Omental fat pad (tissue), 4 donors: ENCODE data around the gene NAV2. TPM values are rescaled to one million over a fixed set of nuclear protein-coding genes. Genes with fewer than 3 reads are reported as not detected.

Experiments used
- ATAC-seq: fragments of 150-250 bp; one replicate; pipeline ENCODE4 v1.9.1; 2016; ENCODE audit warnings: mild to moderate bottlenecking, moderate library complexity; ENCODE audit not compliant: low FRiP score
- DNase-seq: peaks from one replicate; pipeline ENCODE4 v3.0.0-alpha.2; 2019; ENCODE audit warnings: low spot score
- total RNA-seq, 4 donors: library from RNA; depleted of rRNA; stranded (reverse); fragments of >200 nt; gene quantifications; one replicate each; pipeline ENCODE4 v1.1.0, GENCODE V29; 2016
- TF ChIP-seq, protein P1 (sequence below), 3 donors: fragments of 450-650 bp; IDR thresholded peaks; one replicate each; pipeline ENCODE4 v1.5.1; 2016 to 2017; ENCODE audit warnings: antibody characterized with exemption in 3 of 3, mild to moderate bottlenecking in 3 of 3, moderate library complexity in 2 of 3

NAV2 gene
- total RNA-seq, 4 donors from 2014 or later, result 6.3 to 41.6 (median 13.0) TPM

DNA sequence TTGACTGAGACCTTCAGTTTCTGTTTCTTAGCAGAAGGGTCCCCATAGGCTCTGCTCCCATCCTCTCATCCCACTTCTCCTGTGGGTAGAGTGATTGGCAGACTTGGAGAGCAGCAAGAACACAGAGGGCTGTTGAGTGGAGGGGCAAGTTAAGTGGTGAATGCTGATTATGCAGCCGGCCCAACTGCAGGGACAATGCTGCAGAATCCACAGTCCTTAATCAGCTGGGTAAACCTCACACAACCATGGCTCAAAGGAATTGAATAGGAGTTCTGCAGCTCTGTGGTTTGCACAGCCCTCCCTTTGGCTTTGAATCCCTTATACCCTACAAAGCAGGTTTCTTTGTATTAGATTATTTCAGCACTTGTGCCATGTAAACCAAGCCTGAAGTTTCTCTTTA, 161.1 kb downstream of the NAV2 start:
- no peak for DNase-seq
- TF ChIP-seq, protein P1, sequence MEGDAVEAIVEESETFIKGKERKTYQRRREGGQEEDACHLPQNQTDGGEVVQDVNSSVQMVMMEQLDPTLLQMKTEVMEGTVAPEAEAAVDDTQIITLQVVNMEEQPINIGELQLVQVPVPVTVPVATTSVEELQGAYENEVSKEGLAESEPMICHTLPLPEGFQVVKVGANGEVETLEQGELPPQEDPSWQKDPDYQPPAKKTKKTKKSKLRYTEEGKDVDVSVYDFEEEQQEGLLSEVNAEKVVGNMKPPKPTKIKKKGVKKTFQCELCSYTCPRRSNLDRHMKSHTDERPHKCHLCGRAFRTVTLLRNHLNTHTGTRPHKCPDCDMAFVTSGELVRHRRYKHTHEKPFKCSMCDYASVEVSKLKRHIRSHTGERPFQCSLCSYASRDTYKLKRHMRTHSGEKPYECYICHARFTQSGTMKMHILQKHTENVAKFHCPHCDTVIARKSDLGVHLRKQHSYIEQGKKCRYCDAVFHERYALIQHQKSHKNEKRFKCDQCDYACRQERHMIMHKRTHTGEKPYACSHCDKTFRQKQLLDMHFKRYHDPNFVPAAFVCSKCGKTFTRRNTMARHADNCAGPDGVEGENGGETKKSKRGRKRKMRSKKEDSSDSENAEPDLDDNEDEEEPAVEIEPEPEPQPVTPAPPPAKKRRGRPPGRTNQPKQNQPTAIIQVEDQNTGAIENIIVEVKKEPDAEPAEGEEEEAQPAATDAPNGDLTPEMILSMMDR (IDR thresholded peaks at IDR 0.05), result no peak
- ATAC-seq, result no peak

- DNase-seq (no peak), ATAC-seq (no peak)
- TF ChIP-seq, protein P1 (IDR thresholded peaks at IDR 0.05), result no peak
Observed at GRCh38 chr11:19874266-19874665, 161.6 kb downstream of the NAV2 start.

- TF ChIP-seq, protein P1 (IDR thresholded peaks at IDR 0.05), result no peak
- ATAC-seq, result no peak
- no peak for DNase-seq
Observed at GRCh38 chr11:19876750-19877149, 164.1 kb downstream of the NAV2 start.

DNA sequence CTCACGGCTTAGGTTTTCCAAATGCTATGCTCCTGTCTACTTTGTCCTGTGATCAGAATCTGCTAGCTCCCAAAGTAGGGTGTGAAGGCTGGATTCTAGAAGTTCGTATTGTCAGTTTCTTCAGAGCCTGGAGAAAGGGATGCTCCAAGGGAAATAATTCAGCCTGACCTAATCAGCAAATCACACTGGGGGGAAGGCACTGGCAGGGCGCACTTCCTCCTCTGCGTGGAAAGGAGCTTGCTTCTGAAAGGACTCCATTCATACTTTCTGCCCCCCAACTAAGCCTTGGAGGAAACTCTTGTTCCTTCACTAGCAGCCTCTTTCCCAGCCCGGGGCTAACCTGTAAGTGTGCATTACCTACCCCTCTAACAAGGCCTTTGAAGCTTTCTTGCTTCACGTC, 165.9 kb downstream of the NAV2 start:
- TF ChIP-seq, protein P1 (IDR thresholded peaks at IDR 0.05), result no peak
- no peak for DNase-seq
- ATAC-seq, result no peak

DNA sequence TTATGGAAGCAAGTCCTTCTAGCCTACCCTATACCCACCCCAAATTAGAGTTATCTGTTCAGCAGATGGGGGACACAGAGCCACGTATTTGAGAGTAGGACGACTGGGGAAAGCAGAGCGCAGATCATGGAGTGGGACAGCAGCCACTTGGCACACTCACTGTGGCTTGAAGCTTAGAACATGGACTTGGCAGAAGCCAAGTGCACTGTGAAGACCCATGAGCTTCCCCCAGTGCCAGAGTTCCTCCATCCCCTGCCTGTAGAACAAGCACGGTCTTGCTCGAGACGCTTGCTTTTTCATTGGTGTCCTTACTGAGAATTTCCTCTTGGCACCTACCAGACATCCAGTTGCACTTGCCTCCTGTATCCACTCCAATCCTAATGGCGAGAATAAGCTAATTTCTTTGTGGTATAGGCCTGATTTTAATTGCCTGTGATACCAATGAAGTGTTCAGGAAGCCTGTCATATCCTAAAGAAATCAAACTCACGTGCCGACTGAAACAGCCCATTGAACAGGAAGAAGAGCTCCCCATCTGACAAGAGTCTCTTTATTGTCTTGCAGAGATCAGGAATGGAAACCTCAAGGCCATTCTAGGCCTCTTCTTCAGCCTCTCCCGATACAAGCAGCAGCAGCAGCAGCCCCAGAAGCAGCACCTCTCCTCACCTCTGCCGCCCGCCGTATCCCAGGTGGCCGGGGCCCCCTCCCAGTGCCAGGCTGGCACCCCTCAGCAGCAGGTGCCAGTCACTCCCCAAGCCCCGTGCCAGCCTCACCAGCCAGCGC, 166.9 kb downstream of the NAV2 start:
- DNase-seq, result no peak
- TF ChIP-seq, protein P1 (IDR thresholded peaks at IDR 0.05), result no peak
- no peak for ATAC-seq

DNA sequence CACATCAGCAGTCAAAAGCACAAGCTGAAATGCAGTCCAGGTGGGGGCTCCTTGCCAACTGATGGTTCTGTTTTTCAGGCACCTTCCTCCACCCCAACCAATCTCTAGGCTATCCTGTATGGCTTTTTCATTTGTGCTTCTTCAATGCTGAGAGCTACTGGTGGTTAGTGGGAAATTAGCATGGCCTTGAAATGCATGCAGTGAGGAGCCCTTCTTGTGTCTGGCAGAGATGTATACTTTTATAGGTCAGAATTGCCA, 167.4 kb downstream of the NAV2 start:
- TF ChIP-seq, protein P1 (IDR thresholded peaks at IDR 0.05), result no peak
- ATAC-seq (no peak), DNase-seq (no peak)

DNA sequence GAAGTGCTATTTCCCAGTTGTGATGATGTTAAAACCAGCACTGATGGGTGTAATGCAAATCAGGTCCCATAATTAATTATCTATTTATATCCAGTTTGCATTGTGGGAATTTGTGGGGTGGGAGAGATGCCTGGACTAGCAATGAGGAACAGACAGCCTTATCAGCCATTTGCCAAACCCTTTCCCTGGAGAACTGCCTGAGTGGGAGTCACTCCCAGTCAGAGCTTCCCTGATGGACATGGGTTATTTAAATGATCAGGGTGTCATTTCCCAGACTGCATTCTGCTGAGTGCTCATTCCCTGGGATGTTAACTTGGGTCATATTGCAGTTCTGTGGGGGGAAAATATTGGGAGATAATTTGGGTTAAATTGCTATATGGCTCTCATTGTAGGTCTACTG, 168.5 kb downstream of the NAV2 start:
- TF ChIP-seq, protein P1 (IDR thresholded peaks at IDR 0.05), result no peak
- ATAC-seq (no peak), DNase-seq (no peak)
